ENCODE results near the gene TXNDC2.

TXNDC2 gene

GRCh38 chr18:9859232-9859631, 26.5 kb upstream of the TXNDC2 start:
- no peak for DNase-seq (ENCODE audit: low read depth in 1 of 2, low spot score in 1 of 2)

GRCh38 chr18:9860682-9861081, 25.1 kb upstream of the TXNDC2 start:
- DNase-seq (ENCODE audit: low read depth in 1 of 2, low spot score in 1 of 2), result no peak

- no peak for DNase-seq (ENCODE audit: low read depth in 1 of 2, low spot score in 1 of 2)
These were observed 24.6 kb upstream of the TXNDC2 start for GRCh38 chr18:9861157-9861556.

DNA sequence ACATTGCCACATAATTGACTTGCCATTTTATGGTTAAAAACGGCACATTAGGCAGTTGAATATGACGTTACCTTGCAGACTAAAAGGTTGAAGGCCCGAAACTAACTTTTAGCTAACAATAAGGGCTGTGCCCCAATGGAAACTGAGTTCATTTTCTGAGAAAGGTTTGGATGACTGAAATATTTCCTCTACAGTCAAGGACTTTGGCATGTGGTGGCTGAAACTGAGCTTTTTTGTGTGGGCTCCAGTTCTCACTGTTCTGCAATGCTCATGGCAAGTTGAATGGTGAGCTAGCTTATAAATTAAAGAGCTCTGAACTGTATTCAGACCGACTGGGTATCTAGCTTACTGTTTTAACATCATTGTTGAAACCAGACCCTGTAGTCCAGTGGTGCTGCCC, 23.8 kb upstream of the TXNDC2 start:
- DNase-seq (ENCODE audit: low read depth in 1 of 2, low spot score in 1 of 2), result no peak

DNA sequence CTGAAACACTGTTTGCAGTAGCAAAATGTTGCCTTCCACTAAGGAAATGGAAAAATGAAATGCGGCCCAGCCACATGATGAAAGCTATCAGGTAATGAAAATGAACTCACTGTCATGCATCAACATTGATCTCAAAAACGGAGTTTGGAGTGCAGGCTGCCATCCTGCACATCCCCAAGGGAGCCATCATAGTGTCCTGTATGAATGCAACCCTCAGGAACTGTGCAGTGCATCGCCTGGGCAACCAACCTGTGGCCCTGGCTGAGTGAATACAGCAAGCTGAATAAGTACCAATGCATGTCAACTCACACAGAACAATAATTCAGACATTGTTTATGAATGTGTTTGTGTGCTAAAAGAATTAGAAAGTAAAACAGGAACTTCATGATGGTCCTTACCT, 23.1 kb upstream of the TXNDC2 start:
- DNase-seq (ENCODE audit: low read depth in 1 of 2, low spot score in 1 of 2), result no peak

GRCh38 chr18:9863282-9863681, 22.5 kb upstream of the TXNDC2 start:
- DNase-seq (ENCODE audit: low read depth in 1 of 2, low spot score in 1 of 2), result no peak

- DNase-seq (ENCODE audit: low read depth in 1 of 2, low spot score in 1 of 2), result no peak
These were observed 19.8 kb upstream of the TXNDC2 start for GRCh38 chr18:9865764-9866490.

DNA sequence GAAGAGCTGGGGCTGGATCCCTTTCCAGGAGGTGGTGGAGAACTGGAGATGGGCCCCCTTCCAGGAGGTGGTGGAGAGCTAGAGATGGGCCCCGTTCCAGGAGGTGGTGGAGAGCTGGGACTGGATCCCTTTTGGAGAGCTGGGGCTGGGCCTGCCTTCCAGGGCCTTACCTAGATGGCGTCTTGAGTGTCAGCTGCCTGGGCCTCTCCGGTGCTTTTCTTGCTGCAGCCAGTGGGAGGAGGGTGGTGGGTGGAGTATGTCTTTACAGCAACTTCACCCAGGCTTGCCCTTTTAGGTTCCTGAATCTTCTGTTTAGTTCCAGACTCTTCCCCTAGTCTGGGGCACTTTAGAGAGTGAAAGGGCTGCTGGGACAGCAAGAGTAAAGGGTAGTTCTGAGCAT, 19.1 kb upstream of the TXNDC2 start:
- DNase-seq (ENCODE audit: low read depth in 1 of 2, low spot score in 1 of 2), result no peak

- no peak for DNase-seq (ENCODE audit: low read depth in 1 of 2, low spot score in 1 of 2)
These were observed 18.6 kb upstream of the TXNDC2 start for GRCh38 chr18:9867071-9867594.

DNA sequence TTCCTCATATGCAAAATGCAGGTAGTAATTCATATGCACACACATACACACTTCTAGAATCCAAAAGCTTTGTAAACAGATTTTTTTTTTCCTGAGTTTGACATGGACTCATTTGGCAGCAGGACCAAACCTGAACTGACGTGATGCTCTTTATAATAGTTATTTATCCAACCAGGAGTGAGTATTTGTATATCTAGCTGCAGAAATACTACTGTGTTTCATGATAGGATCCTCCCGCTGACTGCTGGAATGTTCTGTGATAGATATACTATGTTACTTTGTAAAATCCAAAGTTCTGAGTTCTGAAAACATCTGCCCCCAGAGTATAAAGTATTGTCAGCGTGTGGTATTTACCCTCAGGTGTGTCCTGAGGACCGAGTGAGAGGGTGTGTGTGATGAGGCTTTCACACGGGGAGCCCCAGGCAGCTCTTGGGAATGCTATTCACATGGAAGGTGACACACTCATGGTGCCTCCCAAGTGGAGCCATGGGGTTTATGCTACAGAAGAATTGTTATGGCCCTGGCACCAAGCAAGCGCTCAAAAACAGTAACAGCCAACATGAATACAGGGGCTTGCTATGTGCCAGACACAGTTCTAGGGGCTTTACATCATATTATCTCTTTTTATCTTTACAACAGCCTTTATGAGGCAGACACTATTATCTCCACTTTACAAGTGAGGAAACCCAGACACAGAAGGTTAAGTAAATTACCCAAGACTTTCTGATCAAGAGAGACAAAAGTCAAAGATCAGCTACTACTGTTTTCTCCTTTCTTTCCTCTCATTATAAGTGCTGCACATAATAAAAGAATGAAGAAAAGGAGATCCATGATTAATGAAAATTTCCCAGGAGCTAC, 16.7 kb upstream of the TXNDC2 start:
- DNase-seq (ENCODE audit: low read depth in 1 of 2, low spot score in 1 of 2), result no peak

DNA sequence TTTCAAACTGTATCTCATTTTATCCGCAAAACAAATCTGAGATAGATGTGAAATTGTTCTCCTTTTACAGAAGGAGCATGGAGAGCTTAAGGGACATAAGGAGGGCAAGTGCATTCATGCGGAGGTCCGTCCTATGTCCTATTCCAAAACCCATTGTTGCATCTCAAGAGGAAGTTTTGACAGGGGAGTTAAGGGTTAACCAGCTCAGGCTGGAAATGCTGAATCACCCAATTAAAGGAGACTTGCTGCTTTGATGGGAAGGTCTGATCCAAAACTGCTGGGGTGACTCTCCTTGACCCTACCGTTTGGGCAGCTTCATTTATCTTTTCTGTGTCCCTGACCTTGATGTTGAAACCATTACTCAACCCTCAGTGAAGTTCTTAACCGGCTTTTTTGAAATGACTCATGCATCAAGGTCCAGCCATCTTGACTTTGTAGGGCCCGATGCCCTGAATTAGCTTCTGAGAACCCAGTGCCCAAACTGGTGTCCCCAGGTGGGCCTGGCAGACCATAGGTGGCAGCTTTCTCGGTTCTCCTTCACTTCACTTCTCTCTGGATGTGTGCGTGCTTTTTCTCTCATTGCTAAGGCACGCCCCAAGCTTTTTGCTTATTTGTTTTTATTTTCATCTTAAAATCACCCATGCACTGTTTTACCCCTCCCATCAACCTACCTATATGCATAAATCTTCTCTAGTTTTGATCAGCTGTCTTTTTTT, 15.9 kb upstream of the TXNDC2 start:
- DNase-seq (ENCODE audit: low read depth in 1 of 2, low spot score in 1 of 2), result no peak

DNA sequence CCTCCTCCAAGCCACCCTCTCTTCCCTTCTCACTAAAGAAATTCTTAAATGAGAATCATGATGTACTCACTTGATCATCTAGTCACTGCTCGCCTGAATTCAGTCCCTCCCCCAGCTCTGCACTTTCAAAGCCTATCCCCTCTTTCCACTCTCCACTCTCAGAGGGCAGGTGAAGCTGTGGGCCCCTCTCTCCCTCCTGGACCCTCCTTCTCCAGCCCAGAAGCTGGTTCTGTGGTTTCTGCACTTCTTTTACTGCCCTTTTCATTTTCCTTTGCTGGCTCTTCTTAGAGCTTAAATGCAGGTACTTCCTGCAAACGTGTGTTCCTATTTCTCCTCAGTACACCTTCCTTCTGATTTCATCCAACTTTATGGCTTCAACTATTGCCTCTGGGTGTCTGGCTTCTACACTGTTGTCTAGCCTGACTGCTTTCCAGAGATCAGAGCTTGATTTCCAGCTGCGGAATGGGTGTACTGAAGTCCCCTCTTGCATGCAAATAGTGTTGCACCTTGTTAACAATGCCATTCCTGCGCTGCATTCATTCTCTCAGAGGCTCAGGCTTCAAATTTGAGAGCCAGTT, 15.3 kb upstream of the TXNDC2 start:
- DNase-seq (ENCODE audit: low read depth in 1 of 2, low spot score in 1 of 2), result no peak

DNA sequence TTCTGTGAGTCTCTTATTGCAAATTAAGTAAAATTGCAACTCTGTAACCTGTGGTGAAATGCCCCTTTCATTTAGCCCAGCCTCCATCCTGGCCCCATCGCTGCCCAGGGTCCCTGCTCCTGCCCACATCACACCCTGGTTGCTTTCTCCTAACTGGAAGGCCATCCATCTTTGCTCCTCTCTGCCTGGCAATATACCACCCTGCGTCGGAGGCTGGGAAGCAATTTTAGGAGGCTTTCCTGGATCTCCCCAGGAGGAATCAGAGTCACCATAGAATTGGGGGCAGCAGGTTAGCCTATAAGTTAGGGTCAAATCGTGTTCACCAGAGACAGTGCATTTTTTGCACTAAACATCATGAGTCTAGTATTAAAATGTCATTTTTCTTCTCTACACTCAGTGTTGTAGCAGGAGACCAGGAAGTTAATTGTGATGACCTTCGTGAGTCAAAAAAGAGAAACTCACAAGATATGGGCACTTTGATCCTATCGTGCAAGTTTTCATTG, 14.5 kb upstream of the TXNDC2 start:
- no peak for DNase-seq (ENCODE audit: low read depth in 1 of 2, low spot score in 1 of 2)

- DNase-seq (ENCODE audit: low read depth in 1 of 2, low spot score in 1 of 2), result no peak
These were observed 12.9 kb upstream of the TXNDC2 start for GRCh38 chr18:9872823-9873222.

- no peak for DNase-seq (ENCODE audit: low read depth in 1 of 2, low spot score in 1 of 2)
These were observed 11.0 kb upstream of the TXNDC2 start for GRCh38 chr18:9874728-9875127.

GRCh38 chr18:9876212-9876866, 9.4 kb upstream of the TXNDC2 start:
- DNase-seq (ENCODE audit: low read depth in 1 of 2, low spot score in 1 of 2), result no peak

DNA sequence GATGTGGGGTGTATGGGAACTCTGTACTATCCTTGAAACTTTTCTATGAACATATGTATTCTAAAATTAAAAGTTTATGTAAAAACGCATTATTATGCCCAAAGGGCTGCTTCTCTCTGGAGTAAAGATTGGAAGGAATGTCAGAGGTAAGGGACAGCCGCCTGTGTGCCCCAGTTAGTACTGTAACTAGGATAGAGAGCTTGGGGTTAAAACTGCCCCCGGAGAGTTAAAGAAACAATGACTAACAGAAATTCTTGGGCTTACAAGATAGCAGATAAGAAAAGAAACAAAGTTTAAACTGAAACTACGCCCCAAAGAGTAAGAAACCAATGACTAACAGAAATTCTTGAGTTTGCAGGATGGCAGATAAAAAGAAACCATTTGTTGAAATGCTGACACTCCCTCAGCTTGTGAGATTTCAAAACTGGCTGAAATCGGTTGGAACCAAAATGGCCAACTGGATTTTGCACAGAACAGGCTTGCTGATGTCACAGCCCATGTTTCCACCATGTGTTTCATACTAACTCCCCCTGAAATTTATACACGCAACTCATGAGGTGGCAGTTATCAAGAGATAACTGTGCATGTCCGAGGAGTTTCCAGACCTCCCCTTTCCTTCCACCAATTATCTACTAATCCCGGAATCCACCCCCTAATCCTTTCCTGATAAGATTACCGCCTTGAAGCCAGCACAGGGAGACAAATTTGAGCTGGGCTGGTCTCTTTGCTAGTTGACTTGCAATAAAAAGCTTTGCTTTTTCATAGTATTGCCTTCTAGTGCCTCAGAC, 8.7 kb upstream of the TXNDC2 start:
- DNase-seq (ENCODE audit: low read depth in 1 of 2, low spot score in 1 of 2), result no peak

DNA sequence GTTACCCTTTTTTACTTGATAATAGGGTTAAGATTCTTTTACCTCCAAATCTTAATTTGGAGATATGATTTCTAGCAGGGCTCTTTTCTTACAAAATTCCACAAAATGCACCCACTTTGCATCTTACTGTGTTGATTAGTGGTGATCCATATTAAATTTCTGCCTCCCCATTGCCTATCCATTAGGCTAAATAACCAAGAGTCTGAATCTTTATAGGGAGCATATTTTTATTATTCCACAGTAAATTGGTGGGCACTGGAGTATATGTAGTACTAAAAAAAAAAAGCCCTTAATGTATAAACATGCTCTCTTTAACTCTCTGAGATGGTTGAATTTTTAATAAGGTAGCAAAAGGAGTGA, 8.1 kb upstream of the TXNDC2 start:
- DNase-seq (ENCODE audit: low read depth in 1 of 2, low spot score in 1 of 2), result no peak

- no peak for DNase-seq (ENCODE audit: low read depth in 1 of 2, low spot score in 1 of 2)
These were observed 7.7 kb upstream of the TXNDC2 start for GRCh38 chr18:9878095-9878494.

GRCh38 chr18:9878783-9879242, 7.0 kb upstream of the TXNDC2 start:
- no peak for DNase-seq (ENCODE audit: low read depth in 1 of 2, low spot score in 1 of 2)
